Stimulated activated CD4-positive, alpha-beta T cell treated with anti-CD3 and anti-CD28 coated beads, Interleukin-2, amount 100 ng/mL, for 24 hours (primary cell): Measurements from ENCODE around the gene GRIK4.

Source experiments
- DNase-seq, 2 donors: peaks; one replicate each; pipeline ENCODE4 v3.0.0-alpha.2; 2020

GRIK4 gene

GRCh38 chr11:120904116-120904515, 392.6 kb downstream of the GRIK4 start:
- no peak for DNase-seq

DNA sequence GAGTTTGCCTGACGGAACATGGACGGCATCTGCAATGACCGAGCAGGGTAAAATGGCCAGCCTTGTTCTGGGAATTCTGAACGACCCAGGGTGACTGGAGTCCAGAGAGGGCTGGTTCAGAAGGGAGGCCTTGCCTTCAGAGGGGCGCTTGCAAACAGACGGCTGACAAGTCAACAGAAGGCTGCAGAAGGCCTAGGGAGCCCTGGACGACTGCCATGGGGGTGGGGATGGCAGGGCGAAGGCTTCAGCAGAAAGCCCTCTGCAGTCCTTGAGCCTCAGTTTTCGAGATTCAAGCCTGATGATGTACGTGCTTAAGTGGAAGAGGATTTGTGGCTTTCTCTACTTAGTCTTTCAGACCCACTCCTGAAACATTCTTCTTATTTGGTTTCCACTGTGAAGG, 395.2 kb downstream of the GRIK4 start:
- DNase-seq = no peak

GRCh38 chr11:120907971-120908370, 396.4 kb downstream of the GRIK4 start:
- no peak for DNase-seq

DNA sequence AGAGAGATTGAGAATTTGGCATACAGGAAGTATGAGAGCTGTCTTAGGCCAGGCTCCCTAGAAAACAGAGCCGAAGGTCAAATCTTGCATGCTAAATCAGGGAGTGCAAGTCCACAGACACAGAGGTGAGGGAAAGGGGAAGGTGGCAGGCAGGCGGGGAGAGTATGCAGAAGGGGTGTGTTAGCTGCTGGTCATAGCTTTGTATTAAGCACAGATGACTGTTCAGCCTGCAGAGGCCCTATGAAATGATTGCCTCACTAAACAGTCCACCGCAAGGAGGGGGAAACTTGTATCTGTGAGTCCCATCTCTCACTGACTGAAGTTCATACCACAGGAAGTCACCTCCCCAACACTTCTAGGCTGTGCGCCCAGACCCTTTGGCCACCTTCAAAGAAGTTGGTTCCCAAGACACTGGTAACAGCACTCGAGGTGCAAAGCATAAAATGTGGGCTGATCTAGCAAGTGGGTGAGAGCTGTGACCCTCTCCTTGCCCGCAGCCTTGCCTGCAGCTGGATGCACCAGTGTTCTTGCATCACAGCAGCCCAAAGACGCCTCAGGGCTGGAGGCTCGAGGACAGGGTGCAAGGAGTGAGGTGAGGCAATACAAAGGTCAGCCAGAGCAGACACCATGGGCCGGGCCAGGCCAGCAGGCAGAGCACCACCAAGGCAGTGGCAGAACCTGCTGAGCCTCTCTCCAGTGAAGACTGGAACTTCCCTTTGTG, 397.1 kb downstream of the GRIK4 start:
- DNase-seq = no peak

GRCh38 chr11:120909676-120910416, 398.3 kb downstream of the GRIK4 start:
- DNase-seq = no peak

DNA sequence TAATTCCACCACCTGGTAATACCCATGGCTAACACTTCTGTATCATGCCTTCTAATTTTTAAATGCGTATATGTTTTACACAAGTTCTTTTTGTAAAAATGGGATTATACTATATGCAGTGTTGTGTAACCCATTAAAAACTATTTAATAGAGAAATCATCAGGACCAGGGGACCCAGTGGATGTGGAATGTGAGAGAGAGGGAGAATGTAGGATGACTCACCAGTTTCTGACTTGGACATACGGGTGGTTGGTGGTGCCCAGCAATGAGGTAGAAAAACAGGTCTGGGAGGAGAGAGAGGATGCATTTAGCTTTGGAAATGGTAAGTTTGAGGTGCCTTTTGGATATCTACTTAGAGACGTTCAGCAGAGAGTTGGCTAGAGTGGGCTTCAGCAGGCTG, 400.4 kb downstream of the GRIK4 start:
- DNase-seq = no peak

- DNase-seq = no peak
These were observed 401.0 kb downstream of the GRIK4 start for GRCh38 chr11:120912504-120912903.

DNA sequence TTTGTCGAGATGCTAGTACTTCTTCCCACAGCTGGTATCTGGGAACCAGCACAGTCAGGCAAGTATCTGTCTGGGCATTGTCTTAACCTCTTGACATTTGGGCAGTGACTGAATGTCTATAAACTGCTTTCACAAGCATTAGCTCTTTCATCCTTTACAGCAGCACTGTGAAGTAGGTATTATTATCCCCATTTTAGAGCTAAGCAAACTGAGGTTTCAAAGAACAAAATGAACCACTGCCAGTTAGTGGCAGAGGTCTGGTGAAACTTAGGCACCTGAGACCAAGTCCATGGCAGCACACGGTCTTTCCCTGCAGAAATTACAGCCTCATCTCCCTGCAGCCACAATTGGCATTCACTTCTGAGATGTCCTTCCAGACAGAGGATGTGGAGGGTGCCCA, 401.4 kb downstream of the GRIK4 start:
- DNase-seq = no peak

- DNase-seq = no peak
These were observed 402.5 kb downstream of the GRIK4 start for GRCh38 chr11:120914021-120914420.

GRCh38 chr11:120914601-120915000, 403.1 kb downstream of the GRIK4 start:
- no peak for DNase-seq

- DNase-seq = no peak
These were observed 406.2 kb downstream of the GRIK4 start for GRCh38 chr11:120917559-120918239.

DNA sequence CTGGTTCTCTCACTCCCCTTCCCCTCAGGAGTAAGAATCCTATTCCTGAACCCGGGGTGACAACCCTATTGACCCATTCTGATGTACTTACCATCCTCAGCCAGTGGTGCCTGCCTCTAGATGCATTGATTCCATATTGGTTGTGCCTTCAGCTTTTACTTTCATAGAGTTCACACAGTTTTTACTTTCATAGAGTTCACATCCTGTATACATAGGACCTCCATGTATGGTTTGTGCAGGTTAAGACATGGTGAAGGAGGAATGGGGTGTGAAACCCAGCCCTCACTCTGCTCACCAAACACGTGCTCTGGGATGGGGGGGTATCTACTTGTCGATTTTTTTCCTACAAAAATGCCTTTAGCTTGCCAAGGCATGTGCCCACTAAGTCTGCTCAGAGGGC, 406.7 kb downstream of the GRIK4 start:
- DNase-seq = no peak

DNA sequence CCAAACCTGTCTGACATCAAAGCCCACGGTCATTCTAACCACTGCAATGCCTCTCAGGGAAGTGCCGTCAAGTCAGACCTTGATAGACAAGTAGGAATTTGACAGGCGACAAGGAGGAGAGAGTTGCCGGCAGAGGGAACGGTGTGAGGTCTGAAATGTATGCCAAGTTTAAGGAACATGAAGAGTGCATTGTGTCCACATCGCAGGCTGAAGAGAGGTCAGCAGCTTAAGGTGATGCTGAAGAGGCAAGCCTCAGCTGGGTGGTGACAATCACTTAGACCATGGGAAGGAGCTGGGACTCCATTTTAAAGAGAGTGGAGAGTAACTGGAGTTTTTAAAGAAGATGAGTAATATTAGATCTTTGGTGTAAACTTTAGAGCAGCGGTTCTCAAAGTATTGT, 407.5 kb downstream of the GRIK4 start:
- no peak for DNase-seq

- DNase-seq = no peak
These were observed 408.0 kb downstream of the GRIK4 start for GRCh38 chr11:120919566-120919965.

- DNase-seq = no peak
These were observed 412.4 kb downstream of the GRIK4 start for GRCh38 chr11:120923866-120924508.

GRCh38 chr11:120925944-120926343, 414.4 kb downstream of the GRIK4 start:
- no peak for DNase-seq

- no peak for DNase-seq
These were observed 417.1 kb downstream of the GRIK4 start for GRCh38 chr11:120928627-120929026.

GRCh38 chr11:120929090-120929489, 417.5 kb downstream of the GRIK4 start:
- DNase-seq = no peak

GRCh38 chr11:120929664-120930154, 418.2 kb downstream of the GRIK4 start:
- DNase-seq = peak; percentile 50 to 59

- no peak for DNase-seq
These were observed 419.7 kb downstream of the GRIK4 start for GRCh38 chr11:120931057-120931779.

GRCh38 chr11:120932305-120932915, 420.9 kb downstream of the GRIK4 start:
- DNase-seq = no peak

DNA sequence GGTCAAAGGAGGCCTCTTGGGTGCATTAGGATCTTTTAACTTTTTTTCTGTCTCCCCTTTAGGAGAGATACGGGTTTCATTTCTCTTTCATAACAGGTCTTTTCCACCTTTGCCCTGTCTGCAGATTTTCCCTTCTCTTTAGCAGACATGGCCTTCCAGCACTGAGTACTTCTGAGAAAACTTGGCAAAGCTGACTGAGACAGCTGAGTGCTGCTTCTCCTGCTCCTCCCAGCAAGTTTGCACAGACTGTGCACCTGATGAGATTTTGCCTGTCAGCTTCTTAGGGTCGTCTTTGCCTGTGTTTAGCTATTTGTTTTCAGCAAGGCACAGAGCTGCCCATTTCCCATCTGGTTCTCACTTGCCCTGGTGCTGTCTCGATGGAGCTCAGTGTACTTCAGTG, 424.8 kb downstream of the GRIK4 start:
- no peak for DNase-seq
